Muscle layer of duodenum (tissue), 2 donors: ENCODE results near the gene HERC2.
"Not testable (repeated sequence)": the region's sequence is repeated elsewhere in the genome, so short reads cannot be mapped to it uniquely, and the experiment has no call there.

Source experiments
- H3K27ac ChIP-seq: one replicate; pipeline ENCODE4 v1.7.0; 2013; ENCODE audit warnings: mild to moderate bottlenecking, low read length
- H3K27me3 ChIP-seq: one replicate; pipeline ENCODE4 v1.7.0; 2013; ENCODE audit warnings: low read depth, mild to moderate bottlenecking, control low read depth, low read length
- H3K36me3 ChIP-seq, 2 donors: one replicate each; pipeline ENCODE4 v1.7.0; 2013; ENCODE audit warnings: low read length in 2 of 2, control low read depth in 1 of 2, mild to moderate bottlenecking in 1 of 2; ENCODE audit not compliant: insufficient read depth in 2 of 2, control insufficient read depth in 1 of 2
- H3K4me1 ChIP-seq, 2 donors: one replicate each; pipeline ENCODE4 v1.7.0; 2013; ENCODE audit warnings: low read length in 2 of 2, mild to moderate bottlenecking in 2 of 2, control low read depth in 1 of 2, moderate library complexity in 1 of 2; ENCODE audit not compliant: insufficient read depth in 2 of 2, control insufficient read depth in 1 of 2
- H3K4me3 ChIP-seq, 2 donors: one replicate each; pipeline ENCODE4 v1.7.0; 2013; ENCODE audit warnings: low read length in 2 of 2, low read depth in 1 of 2, mild to moderate bottlenecking in 1 of 2
- H3K9me3 ChIP-seq, 2 donors: one replicate each; pipeline ENCODE4 v1.7.0; 2013; ENCODE audit warnings: low read length in 2 of 2, control low read depth in 1 of 2, mild to moderate bottlenecking in 1 of 2; ENCODE audit not compliant: control insufficient read depth in 1 of 2
- donor health status: healthy.

The HERC2 gene

DNA sequence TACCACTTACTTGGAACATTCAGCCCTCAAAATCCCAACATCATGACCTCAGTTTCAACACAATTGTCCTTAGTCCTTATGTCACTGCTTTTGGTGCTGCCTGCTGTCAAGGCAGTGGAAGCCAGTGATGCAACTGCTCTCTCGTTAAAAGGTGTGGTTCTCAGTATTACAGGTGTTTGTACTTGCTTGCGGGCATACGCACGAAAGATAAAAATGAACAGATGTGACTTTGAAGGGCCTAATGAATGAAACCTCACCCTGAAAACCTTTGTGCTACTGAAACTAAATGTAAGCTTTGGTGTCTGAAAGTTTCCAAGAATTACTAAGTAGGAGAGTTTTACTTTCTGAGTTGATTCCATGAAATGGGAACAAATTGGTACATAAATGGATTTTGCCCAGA lies 25.2 kb downstream of the HERC2 start:
- not testable (repeated sequence) for H3K36me3 ChIP-seq, H3K9me3 ChIP-seq, H3K27ac ChIP-seq, H3K4me1 ChIP-seq, H3K4me3 ChIP-seq, H3K27me3 ChIP-seq

DNA sequence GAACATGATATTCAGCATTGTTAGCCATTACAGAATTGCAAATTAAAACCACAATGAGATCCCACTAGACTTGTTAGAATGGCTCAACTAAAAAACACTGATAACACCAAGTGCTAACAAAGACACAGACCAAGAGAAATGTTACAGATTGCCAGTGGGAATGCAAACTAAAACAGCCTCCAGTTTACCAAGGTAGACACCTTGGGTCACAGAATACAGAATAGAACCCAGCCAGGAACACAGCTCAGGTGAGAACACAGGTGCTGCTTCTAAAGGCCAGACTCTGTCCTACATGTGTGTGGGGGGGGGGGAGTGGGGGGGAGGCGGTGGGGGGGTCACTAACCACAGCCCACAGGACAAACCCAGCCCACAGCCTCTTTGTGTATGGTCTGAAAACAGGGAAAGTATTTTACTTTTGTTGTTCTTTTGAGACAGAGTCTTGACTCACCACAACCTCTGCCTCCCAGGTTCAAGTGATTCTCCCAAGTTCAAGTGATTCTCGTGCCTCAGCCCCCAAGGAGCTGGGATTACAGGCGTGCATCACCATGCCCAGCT lies 26.9 kb downstream of the HERC2 start:
- not testable (repeated sequence) for H3K9me3 ChIP-seq, H3K4me3 ChIP-seq, H3K27me3 ChIP-seq, H3K27ac ChIP-seq, H3K4me1 ChIP-seq
- peaks cover under 1 to 14% of the 10 kb centered on the region in 2 donors for H3K36me3 ChIP-seq

DNA sequence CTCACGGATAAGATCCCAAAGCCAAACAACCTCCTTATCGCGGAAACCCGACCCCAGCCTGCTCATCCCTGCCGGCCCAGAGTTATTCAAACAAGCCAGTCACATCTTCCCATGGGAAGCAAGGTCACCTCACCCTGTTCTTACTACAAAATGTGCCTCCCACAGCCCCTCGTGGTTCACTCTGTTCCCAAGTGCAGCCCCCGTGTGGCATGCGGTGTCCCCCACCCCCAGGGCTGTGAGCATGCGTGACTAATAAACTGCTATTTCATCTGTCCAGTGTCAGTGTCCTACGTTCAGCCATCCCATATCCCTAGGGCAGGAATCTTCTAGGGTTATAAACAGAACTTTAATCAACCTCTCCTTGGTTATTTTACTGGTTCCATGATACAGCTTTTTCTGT lies 27.4 kb downstream of the HERC2 start:
- not testable (repeated sequence) for H3K4me1 ChIP-seq, H3K9me3 ChIP-seq, H3K4me3 ChIP-seq, H3K27me3 ChIP-seq, H3K27ac ChIP-seq
- peaks cover 5 to 19% of the 10 kb centered on the region in 2 donors for H3K36me3 ChIP-seq

- peaks cover 0 to 9% of the 10 kb centered on the region in 2 donors for H3K4me1 ChIP-seq
- H3K36me3 ChIP-seq, result peaks cover 7 to 22% of the 10 kb centered on the region in 2 donors
- no peaks in the 10 kb centered on the region for H3K27me3 ChIP-seq
- no peak overlapping the region for H3K4me3 ChIP-seq
- H3K9me3 ChIP-seq, result no peaks in the 10 kb centered on the region
- H3K27ac ChIP-seq, result no peak overlapping the region
Observed at GRCh38 chr15:28289694-28290463, 32.1 kb downstream of the HERC2 start.

- peaks cover 7 to 22% of the 10 kb centered on the region in 2 donors for H3K36me3 ChIP-seq
- H3K27ac ChIP-seq, H3K9me3 ChIP-seq, H3K27me3 ChIP-seq, H3K4me3 ChIP-seq, H3K4me1 ChIP-seq: not testable (repeated sequence)
Observed at GRCh38 chr15:28288830-28289693, 32.9 kb downstream of the HERC2 start.

DNA sequence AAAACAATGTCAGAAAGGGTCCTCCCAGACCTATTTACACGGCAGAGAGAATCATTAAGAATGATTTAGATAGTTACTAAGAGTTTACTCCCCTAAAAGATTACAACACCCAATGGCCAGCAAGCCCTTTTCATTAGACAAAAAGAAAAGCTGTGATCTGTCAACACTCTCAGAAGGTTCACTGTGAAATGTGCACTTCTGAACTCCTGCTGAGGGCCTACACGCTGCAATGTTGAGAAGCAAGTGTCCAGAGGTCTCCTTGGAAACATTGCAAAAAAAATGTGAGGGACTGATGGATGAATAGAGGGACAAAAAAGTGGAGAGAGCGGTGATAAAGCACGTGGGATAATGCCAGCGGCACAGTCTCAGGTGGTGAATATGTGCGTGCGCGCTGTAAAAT lies 35.3 kb downstream of the HERC2 start:
- H3K9me3 ChIP-seq, H3K27me3 ChIP-seq, H3K4me1 ChIP-seq, H3K27ac ChIP-seq, H3K4me3 ChIP-seq: not testable (repeated sequence)
- H3K36me3 ChIP-seq, result peaks cover 7 to 16% of the 10 kb centered on the region in 2 donors

DNA sequence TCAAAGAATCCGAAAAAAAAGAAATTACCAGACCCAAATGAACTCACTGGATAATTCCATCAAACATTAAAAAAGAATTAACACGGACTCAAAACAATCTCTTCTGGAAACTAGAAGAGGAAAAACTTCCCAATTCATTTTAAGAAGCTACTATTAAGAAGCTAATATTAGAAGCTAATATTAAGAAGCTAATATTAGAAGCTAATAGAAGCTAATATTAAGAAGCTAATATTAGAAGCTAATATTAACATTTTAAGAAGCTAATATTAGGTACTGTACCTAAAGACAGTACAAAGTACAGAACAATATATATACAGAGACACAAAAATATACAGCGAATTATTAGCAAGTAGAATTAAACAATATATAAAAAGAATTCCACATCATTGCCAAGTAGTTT lies 35.9 kb downstream of the HERC2 start:
- Histone ChIP-seq H3K4me3 (no peak overlapping the region), H3K9me3 (no peaks in the 10 kb centered on the region), H3K27me3 (no peaks in the 10 kb centered on the region), H3K36me3 (peaks cover 7 to 14% of the 10 kb centered on the region in 2 donors), H3K4me1 (peaks cover 0 to 16% of the 10 kb centered on the region in 2 donors), H3K27ac (no peak overlapping the region)

DNA sequence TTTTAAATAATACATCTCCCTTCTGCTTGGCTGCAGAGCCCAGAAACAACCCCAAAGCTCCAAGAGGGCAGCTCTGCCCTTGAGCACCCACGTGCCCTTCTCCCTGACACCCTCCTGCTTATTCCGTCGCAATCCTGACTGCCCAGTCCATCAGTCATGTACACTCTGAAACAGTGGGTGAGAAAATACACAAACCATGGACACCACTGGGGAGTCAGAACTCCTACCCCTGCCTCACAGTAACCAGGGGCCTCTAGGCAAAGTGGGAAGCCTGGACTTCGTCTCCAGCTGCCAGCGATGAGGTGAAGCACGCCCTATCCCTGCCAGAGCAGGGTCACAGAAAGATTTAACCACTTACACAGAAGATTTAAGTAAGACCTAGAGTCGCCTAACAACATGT lies 40.1 kb downstream of the HERC2 start:
- Histone ChIP-seq H3K27ac (no peak overlapping the region), H3K9me3 (no peaks in the 10 kb centered on the region), H3K4me1 (peaks cover 0 to 16% of the 10 kb centered on the region in 2 donors), H3K27me3 (no peaks in the 10 kb centered on the region), H3K4me3 (no peak overlapping the region), H3K36me3 (peaks cover 4 to 5% of the 10 kb centered on the region in 2 donors)

DNA sequence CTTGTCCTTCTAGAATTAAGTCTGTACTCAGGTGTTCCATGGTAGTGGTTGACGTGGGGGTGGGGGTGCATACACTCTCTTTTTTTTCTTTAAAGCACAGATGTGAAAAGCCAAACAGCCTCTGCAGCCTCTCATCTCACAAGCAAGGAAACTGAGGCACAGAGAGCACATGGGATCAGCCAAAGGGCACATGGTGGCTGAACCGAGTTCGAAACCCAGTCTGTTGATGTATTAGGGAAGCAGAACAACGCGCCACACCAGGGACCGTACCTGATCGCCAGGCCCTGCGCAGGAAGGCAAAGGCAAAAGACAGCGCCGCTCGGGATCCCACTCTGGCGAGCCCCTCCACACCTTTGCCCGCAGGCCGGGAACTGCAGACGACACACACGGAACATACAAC lies 47.3 kb downstream of the HERC2 start:
- H3K27ac ChIP-seq, result no peak overlapping the region
- H3K9me3 ChIP-seq, result no peaks in the 10 kb centered on the region
- H3K36me3 ChIP-seq, result peaks cover 14 to 23% of the 10 kb centered on the region in 2 donors
- no peak overlapping the region for H3K4me3 ChIP-seq
- H3K27me3 ChIP-seq, result no peaks in the 10 kb centered on the region
- H3K4me1 ChIP-seq, result peaks cover 0 to 5% of the 10 kb centered on the region in 2 donors

GRCh38 chr15:28273873-28274610 lies 47.9 kb downstream of the HERC2 start:
- Histone ChIP-seq H3K27ac (no peak overlapping the region), H3K9me3 (no peaks in the 10 kb centered on the region)

GRCh38 chr15:28273468-28273867 lies 48.5 kb downstream of the HERC2 start:
- peaks cover 0 to 5% of the 10 kb centered on the region in 2 donors for H3K4me1 ChIP-seq
- no peaks in the 10 kb centered on the region for H3K9me3 ChIP-seq
- no peak overlapping the region for H3K4me3 ChIP-seq
- H3K36me3 ChIP-seq, result peaks cover 25 to 35% of the 10 kb centered on the region in 2 donors
- no peaks in the 10 kb centered on the region for H3K27me3 ChIP-seq
- H3K27ac ChIP-seq, result no peak overlapping the region

More at GRCh38 chr15:28273873-28274610, 47.9 kb downstream of the HERC2 start:
- H3K36me3 ChIP-seq, result peaks cover 20 to 29% of the 10 kb centered on the region in 2 donors
- no peak overlapping the region for H3K4me3 ChIP-seq
- peaks cover 0 to 5% of the 10 kb centered on the region in 2 donors for H3K4me1 ChIP-seq
- H3K27me3 ChIP-seq, result no peaks in the 10 kb centered on the region
